K562 (cell line): ENCODE measurements around the gene OR2V2. TPM values are rescaled to one million over a fixed set of nuclear protein-coding genes. Genes with fewer than 3 reads are reported as not detected.
A peak's percentile ranks its signal among the peaks of the same experiment; 100 is the strongest.

Source experiments
- BMI1 ChIP-seq: fragments of 150-350 bp; IDR thresholded peaks from 2 replicates; pipeline ENCODE4 v1.6.1; 2014; ENCODE audit warnings: low read length
- EGR1 ChIP-seq: fragments of 450-650 bp; conservative IDR thresholded peaks from 2 replicates; pipeline ENCODE4 v1.6.1; 2017; ENCODE audit warnings: mild to moderate bottlenecking
- GATAD2A ChIP-seq: fragments of 450-650 bp; IDR thresholded peaks from 2 replicates; pipeline ENCODE4 v1.6.1; 2017
- NKRF ChIP-seq: fragments of 450-650 bp; IDR thresholded peaks from 2 replicates; pipeline ENCODE4 v1.6.1; 2016; ENCODE audit warnings: borderline replicate concordance
- POLR2A ChIP-seq: fragments of 450-650 bp; conservative IDR thresholded peaks from 2 replicates; pipeline ENCODE4 v1.6.1; 2016
- POLR2G ChIP-seq: fragments of 200-400 bp; formaldehyde crosslinking; IDR thresholded peaks from 2 replicates; pipeline ENCODE4 v1.6.1; 2017; ENCODE audit warnings: low read depth, mild to moderate bottlenecking, antibody characterized with exemption, low read length, moderate library complexity
- RB1 ChIP-seq: fragments of 450-650 bp; IDR thresholded peaks from 2 replicates; pipeline ENCODE4 v1.6.1; 2017; ENCODE audit warnings: low read depth, mild to moderate bottlenecking
- SRSF7 ChIP-seq: fragments of 200-400 bp; formaldehyde crosslinking; optimal IDR thresholded peaks from 2 replicates; pipeline ENCODE3; 2017; ENCODE audit warnings: mild to moderate bottlenecking, low read depth, low read length
- TFAP4 ChIP-seq: sonication (generic); formaldehyde crosslinking; IDR thresholded peaks from 2 replicates; pipeline ENCODE4 v1.8.0; 2022; ENCODE audit warnings: missing genetic modification reagents, mild to moderate bottlenecking, moderate library complexity, borderline replicate concordance
- THAP7 ChIP-seq: fragments of 250-450 bp; sonication (Bioruptor Pico); IDR thresholded peaks from 2 replicates; pipeline ENCODE4 v1.5.0; 2021
- UBTF ChIP-seq, 2 experiments: IDR thresholded peaks; 2 replicates each; pipeline ENCODE4 v1.6.1; 2012; ENCODE audit warnings: improper control_type of control experiment in 2 of 2, low read depth in 2 of 2, low read length in 2 of 2, borderline replicate concordance in 1 of 2
- ZEB2 ChIP-seq: fragments of 450-650 bp; IDR thresholded peaks from 2 replicates; pipeline ENCODE4 v1.6.1; 2016
- ZFPM2 ChIP-seq: fragments of 250-450 bp; sonication (Bioruptor Pico); IDR thresholded peaks from 2 replicates; pipeline ENCODE4 v1.5.1; 2022; ENCODE audit warnings: mild to moderate bottlenecking
- ZKSCAN8 ChIP-seq: fragments of 200-800 bp; sonication (Bioruptor generic); IDR thresholded peaks from 2 replicates; pipeline ENCODE4 v1.6.1; 2016; ENCODE audit warnings: missing genetic modification characterization, missing compliant biosample characterization
- ZNF124 ChIP-seq: sonication (generic); formaldehyde crosslinking; IDR thresholded peaks from 2 replicates; pipeline ENCODE4 v1.8.1; 2022; ENCODE audit warnings: missing genetic modification reagents
- ZNF431 ChIP-seq: sonication (generic); formaldehyde crosslinking; IDR thresholded peaks from 2 replicates; pipeline ENCODE4 v1.8.0; 2022; ENCODE audit warnings: mild to moderate bottlenecking, missing genetic modification reagents
- polyA plus RNA-seq, 8 experiments: library from polyadenylated mRNA; depleted of rRNA in 4 of 8; stranded (reverse) in 5 of 8; unstranded in 3 of 8; fragments of >200 nt; fragmentation: Nextera tagmentation in 2 of 8; fragmentation: Illumina TruSeq in 1 of 8; extraction: Ambion mirVana in 2 of 8; extraction: Trizol in 1 of 8; gene quantifications; 2 replicates each; pipeline versions ENCODE4 v1.2.1 to v1.2.3, GENCODE V29; 2011 to 2014; ENCODE audit warnings: inconsistent platforms in 1 of 8, missing spikeins in 1 of 8
- total RNA-seq, 7 experiments: library from RNA; depleted of rRNA in 6 of 7; stranded (reverse); fragments of >200 nt in 6 of 7; fragmentation: Illumina TruSeq in 2 of 7; extraction: Trizol in 2 of 7; gene quantifications; 2 replicates each; pipeline versions ENCODE4 v1.2.1 to v1.2.3, GENCODE V29; 2011 to 2021; ENCODE audit warnings: low replicate concordance in 1 of 7
- TF ChIP-seq, protein P1 (sequence below): conservative IDR thresholded peaks from 2 replicates; pipeline ENCODE4 v1.6.1; 2011; ENCODE audit warnings: low read depth, mild to moderate bottlenecking, low read length; ENCODE audit not compliant: control insufficient read depth
- TF ChIP-seq, protein P2 (sequence below): fragments of 450-650 bp; IDR thresholded peaks from 2 replicates; pipeline ENCODE4 v1.6.1; 2016; ENCODE audit warnings: low read depth, mild to moderate bottlenecking, moderate library complexity

The OR2V2 gene
- total and polyA plus RNA-seq, 9 of the 15 experiments (the other 6 are each of a cell fraction or from before 2014, with no cell fraction given) = 0.01 TPM; not detected in 8

GRCh38 chr5:181187500-181188213, 40.3 kb downstream of the OR2V2 start (continued):
- TF ChIP-seq RB1 (peak; percentile 78), GATAD2A (peak; percentile 83; the same call in 1 of the 2 replicates), THAP7 (CRISPR knock-in tag) (no peak), ZEB2 (peak; percentile 70; the same call in 1 of the 2 replicates), POLR2A (peak; percentile 33; the same call in 1 of the 2 replicates), TFAP4 (CRISPR knock-in tag) (peak; percentile 71), ZKSCAN8 (0 out of 2 replicates have a peak, but pooled peaks have one; percentile 61), NKRF (no peak; the same call in none of the 2 replicates), UBTF (IDR thresholded peaks at IDR 0.05; ENCODE audit: borderline replicate concordance in 1 of 2, low read depth in 2 of 2, low read length in 2 of 2) (peak in 1 of 2 experiments; percentile 74; a peak in 1 of 4 replicates), SRSF7 (no peak), ZNF431 (0 out of 2 replicates have a peak, but pooled peaks have one; percentile 56), EGR1 (peak; percentile 97), ZNF124 (CRISPR knock-in tag) (no peak), ZFPM2 (CRISPR knock-in tag) (no peak), POLR2G (peak; percentile 55), BMI1 (no peak)
- TF ChIP-seq, protein P1, sequence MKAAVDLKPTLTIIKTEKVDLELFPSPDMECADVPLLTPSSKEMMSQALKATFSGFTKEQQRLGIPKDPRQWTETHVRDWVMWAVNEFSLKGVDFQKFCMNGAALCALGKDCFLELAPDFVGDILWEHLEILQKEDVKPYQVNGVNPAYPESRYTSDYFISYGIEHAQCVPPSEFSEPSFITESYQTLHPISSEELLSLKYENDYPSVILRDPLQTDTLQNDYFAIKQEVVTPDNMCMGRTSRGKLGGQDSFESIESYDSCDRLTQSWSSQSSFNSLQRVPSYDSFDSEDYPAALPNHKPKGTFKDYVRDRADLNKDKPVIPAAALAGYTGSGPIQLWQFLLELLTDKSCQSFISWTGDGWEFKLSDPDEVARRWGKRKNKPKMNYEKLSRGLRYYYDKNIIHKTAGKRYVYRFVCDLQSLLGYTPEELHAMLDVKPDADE = peak; percentile 86
- TF ChIP-seq, protein P2, sequence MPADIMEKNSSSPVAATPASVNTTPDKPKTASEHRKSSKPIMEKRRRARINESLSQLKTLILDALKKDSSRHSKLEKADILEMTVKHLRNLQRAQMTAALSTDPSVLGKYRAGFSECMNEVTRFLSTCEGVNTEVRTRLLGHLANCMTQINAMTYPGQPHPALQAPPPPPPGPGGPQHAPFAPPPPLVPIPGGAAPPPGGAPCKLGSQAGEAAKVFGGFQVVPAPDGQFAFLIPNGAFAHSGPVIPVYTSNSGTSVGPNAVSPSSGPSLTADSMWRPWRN = no peak
